H1 (cell line): Measurements from ENCODE around the gene NUDT1. TPM values are rescaled to one million over a fixed set of nuclear protein-coding genes. Genes with fewer than 3 reads are reported as not detected.

Experiments
- CTCF ChIA-PET: fragments of 300-600 bp; sonication (Branson Sonifier 250); formaldehyde crosslinking; loops from one replicate; lab custom pipeline; 2021; ENCODE audit not compliant: partially characterized antibody; lab: Charles Lee
- POLR2A ChIA-PET: fragments of 300-600 bp; sonication (Branson Sonifier 250); formaldehyde crosslinking; loops from one replicate; lab custom pipeline; 2021; ENCODE audit warnings: inconsistent platforms; ENCODE audit not compliant: partially characterized antibody; lab: Charles Lee
- DNase-seq, 2 experiments: peaks; one replicate each; pipeline versions ENCODE4 v3.0.0 to v3.0.0-alpha.2; 2010 to 2022; ENCODE audit warnings: low spot score in 2 of 2, low read depth in 1 of 2, mixed read lengths in 1 of 2
- FAIRE-seq: peaks from 2 replicates; lab custom pipeline; 2011; peaks lifted over from hg19 to GRCh38; lab: Jason Lieb, UNC
- H2AFZ ChIP-seq: 2 replicates; pipeline ENCODE4 v1.8.1; 2012; ENCODE audit warnings: low read length, inconsistent platforms
- H2AK5ac ChIP-seq: 2 replicates; pipeline ENCODE4 v1.6.1; 2013; ENCODE audit warnings: low read depth, low read length
- H2BK120ac ChIP-seq: replicated peaks from 2 replicates; pipeline ENCODE3; 2013; ENCODE audit warnings: low read depth, low read length, inconsistent platforms
- H2BK12ac ChIP-seq: 2 replicates; pipeline ENCODE4 v1.6.1; 2013; ENCODE audit warnings: low read depth, low read length
- H2BK15ac ChIP-seq: 2 replicates; pipeline ENCODE4 v1.6.1; 2013; ENCODE audit warnings: low read length
- H2BK20ac ChIP-seq: 2 replicates; pipeline ENCODE4 v1.6.1; 2013; ENCODE audit warnings: low read length
- H2BK5ac ChIP-seq: 2 replicates; pipeline ENCODE4 v1.6.1; 2013; ENCODE audit warnings: low read depth, low read length
- H3K14ac ChIP-seq: 2 replicates; pipeline ENCODE4 v1.6.1; 2013; ENCODE audit warnings: inconsistent platforms; ENCODE audit not compliant: insufficient read length
- H3K18ac ChIP-seq: 2 replicates; pipeline ENCODE4 v1.6.1; 2013; ENCODE audit warnings: low read length; ENCODE audit errors: extremely low read depth
- H3K23ac ChIP-seq: 2 replicates; pipeline ENCODE4 v1.6.1; 2013; ENCODE audit warnings: inconsistent platforms; ENCODE audit not compliant: insufficient read length
- H3K23me2 ChIP-seq: 2 replicates; pipeline ENCODE4 v1.6.1; 2013; ENCODE audit warnings: low read depth, low read length
- H3K27ac ChIP-seq: 2 replicates; pipeline ENCODE4 v1.6.1; 2011; ENCODE audit warnings: low read depth, low read length, inconsistent platforms
- H3K27me3 ChIP-seq, 4 experiments: replicated peaks in 1 of 4; 1 replicate in 1 of 4; 2 replicates in 3 of 4; pipeline versions ENCODE4 v1.6.1 to v1.8.1; 2011 to 2013; ENCODE audit warnings: low read length in 3 of 4, mild to moderate bottlenecking in 3 of 4, inconsistent platforms in 2 of 4, mixed read lengths in 2 of 4, moderate library complexity in 1 of 4; ENCODE audit not compliant: control insufficient read depth in 3 of 4, insufficient read depth in 3 of 4; ENCODE audit errors: extremely low read depth in 1 of 4
- H3K36me3 ChIP-seq, 4 experiments: 2 replicates each; pipeline versions ENCODE4 v1.6.1 to v1.8.1; 2011 to 2013; ENCODE audit warnings: mild to moderate bottlenecking in 4 of 4, low read length in 3 of 4, moderate library complexity in 2 of 4, control low read depth in 1 of 4, inconsistent platforms in 1 of 4; ENCODE audit not compliant: insufficient read depth in 4 of 4, control insufficient read depth in 2 of 4
- H3K4ac ChIP-seq: replicated peaks from 2 replicates; pipeline ENCODE3; 2013; ENCODE audit warnings: low read length, low read depth, mixed read lengths, inconsistent platforms; ENCODE audit not compliant: insufficient read length
- H3K4me1 ChIP-seq, 4 experiments: replicated peaks in 1 of 4; 1 replicate in 1 of 4; 2 replicates in 3 of 4; pipeline versions ENCODE4 v1.6.1 to v1.8.1; 2011 to 2013; ENCODE audit warnings: low read length in 3 of 4, inconsistent platforms in 2 of 4, mixed read lengths in 1 of 4; ENCODE audit not compliant: insufficient read depth in 4 of 4, control insufficient read depth in 3 of 4
- H3K4me2 ChIP-seq, 2 experiments: 2 replicates each; pipeline versions ENCODE4 v1.6.1 to v1.8.1; 2011 to 2013; ENCODE audit warnings: low read depth in 2 of 2, low read length in 2 of 2, control low read depth in 1 of 2, inconsistent platforms in 1 of 2, mild to moderate bottlenecking in 1 of 2; ENCODE audit not compliant: insufficient read depth in 1 of 2
- H3K4me3 ChIP-seq, 4 experiments: fragments of 200-600, 300-600 bp in 1 of 4; sonication (generic), shearing (Covaris generic), sonication (Bioruptor Twin) in 1 of 4; 2 replicates each; pipeline versions ENCODE4 v1.5.1 to v1.8.1; 2011 to 2016; ENCODE audit warnings: low read length in 4 of 4, low read depth in 3 of 4, control low read depth in 2 of 4, inconsistent platforms in 2 of 4, mild to moderate bottlenecking in 2 of 4, mixed read lengths in 1 of 4, moderate library complexity in 1 of 4; ENCODE audit not compliant: insufficient read depth in 2 of 4; ENCODE audit errors: extremely low read depth in 1 of 4
- H3K56ac ChIP-seq: replicated peaks from 2 replicates; pipeline ENCODE3; 2013; ENCODE audit warnings: low read depth, mild to moderate bottlenecking, mixed read lengths, low read length, inconsistent platforms; ENCODE audit not compliant: insufficient read length
- H3K79me1 ChIP-seq: 2 replicates; pipeline ENCODE4 v1.6.1; 2013; ENCODE audit warnings: low read depth, low read length, control low read depth
- H3K79me2 ChIP-seq, 2 experiments: 2 replicates each; pipeline versions ENCODE4 v1.6.1 to v1.8.1; 2012 to 2013; ENCODE audit warnings: low read length in 2 of 2, mild to moderate bottlenecking in 2 of 2, inconsistent platforms in 1 of 2; ENCODE audit not compliant: insufficient read depth in 2 of 2, control insufficient read depth in 1 of 2
- H3K9ac ChIP-seq, 4 experiments: replicated peaks in 1 of 4; 1 replicate in 1 of 4; 2 replicates in 3 of 4; pipeline versions ENCODE4 v1.6.1 to v1.8.1; 2011 to 2013; ENCODE audit warnings: low read depth in 3 of 4, low read length in 3 of 4, control low read depth in 2 of 4, mild to moderate bottlenecking in 2 of 4, moderate library complexity in 2 of 4, inconsistent platforms in 1 of 4; ENCODE audit errors: extremely low read depth in 1 of 4
- H3K9me3 ChIP-seq, 2 experiments: 2 replicates each; pipeline versions ENCODE4 v1.6.1 to v1.8.1; 2012 to 2013; ENCODE audit warnings: mild to moderate bottlenecking in 2 of 2, moderate library complexity in 2 of 2, control low read depth in 1 of 2, inconsistent platforms in 1 of 2, low read depth in 1 of 2, low read length in 1 of 2, mixed read lengths in 1 of 2; ENCODE audit not compliant: insufficient read depth in 2 of 2
- H4K20me1 ChIP-seq, 2 experiments: replicated peaks in 1 of 2; 2 replicates each; pipeline versions ENCODE3 to v1.8.1; 2011 to 2013; ENCODE audit warnings: inconsistent platforms in 2 of 2, low read length in 2 of 2, mild to moderate bottlenecking in 1 of 2; ENCODE audit not compliant: insufficient read depth in 2 of 2, control insufficient read depth in 1 of 2
- H4K5ac ChIP-seq: 2 replicates; pipeline ENCODE4 v1.6.1; 2013; ENCODE audit warnings: low read length, low read depth, mixed read lengths, inconsistent platforms; ENCODE audit not compliant: insufficient read length
- H4K8ac ChIP-seq: 2 replicates; pipeline ENCODE4 v1.8.0; 2013; ENCODE audit warnings: mild to moderate bottlenecking, moderate library complexity, low read length, inconsistent platforms; ENCODE audit not compliant: insufficient read depth; ENCODE audit errors: extremely low read depth
- H4K91ac ChIP-seq: replicated peaks from 2 replicates; pipeline ENCODE3; 2013; ENCODE audit warnings: low read length, mixed read lengths, inconsistent platforms; ENCODE audit not compliant: insufficient read length
- BCL11A ChIP-seq, 2 experiments: IDR thresholded peaks; one replicate each; pipeline ENCODE4 v1.6.1; 2011; ENCODE audit warnings: low read depth in 2 of 2, low read length in 2 of 2, mild to moderate bottlenecking in 2 of 2
- BRCA1 ChIP-seq: IDR thresholded peaks from 2 replicates; pipeline ENCODE4 v1.6.1; 2012; ENCODE audit warnings: low read depth, low read length, improper control_type of control experiment
- FOSL1 ChIP-seq: IDR thresholded peaks from 2 replicates; pipeline ENCODE4 v1.6.1; 2011; ENCODE audit warnings: mild to moderate bottlenecking, low read depth, low read length, moderate library complexity; ENCODE audit not compliant: insufficient read depth
- POLR2A ChIP-seq, 2 experiments: IDR thresholded peaks; 1 replicate in 1 of 2; 2 replicates in 1 of 2; pipeline ENCODE4 v1.6.1; 2011; ENCODE audit warnings: low read depth in 2 of 2, low read length in 2 of 2, mild to moderate bottlenecking in 2 of 2; ENCODE audit errors: control extremely low read depth in 1 of 2
- POLR2AphosphoS5 ChIP-seq: IDR thresholded peaks from 2 replicates; pipeline ENCODE4 v1.6.1; 2011; ENCODE audit warnings: low read depth, low read length
- SIN3A ChIP-seq, 2 experiments: IDR thresholded peaks in 1 of 2; conservative IDR thresholded peaks in 1 of 2; 2 replicates each; pipeline ENCODE4 v1.6.1; 2011 to 2012; ENCODE audit warnings: low read length in 2 of 2, improper control_type of control experiment in 1 of 2, low read depth in 1 of 2, mild to moderate bottlenecking in 1 of 2
- SP1 ChIP-seq: IDR thresholded peaks from 2 replicates; pipeline ENCODE4 v1.6.1; 2011; ENCODE audit warnings: low read depth, low read length
- TAF7 ChIP-seq: optimal IDR thresholded peaks from 2 replicates; pipeline ENCODE3; 2011; ENCODE audit warnings: low read depth, mild to moderate bottlenecking, inconsistent platforms, low read length, moderate library complexity, borderline replicate concordance
- ZNF274 ChIP-seq: IDR thresholded peaks from 2 replicates; pipeline ENCODE4 v1.7.0; 2012; ENCODE audit warnings: low read length, borderline replicate concordance; ENCODE audit errors: extremely low read depth
- WGBS, 2 experiments: shearing (Covaris generic) in 1 of 2; methylation state at CpG; one replicate each; pipeline versions ENCODE4 v1.1.6 to v1.1.7; 2013 to 2015; ENCODE audit warnings: low lambda C conversion rate in 2 of 2, mixed read lengths in 2 of 2, inconsistent platforms in 1 of 2, low coverage in 1 of 2, missing lambda C conversion rate in 1 of 2; ENCODE audit not compliant: insufficient replicate concordance in 2 of 2, insufficient coverage in 1 of 2, insufficient read length in 1 of 2; ENCODE audit errors: extremely low coverage in 1 of 2, missing lambda C conversion rate in 1 of 2; 5-methylcytosine and 5-hydroxymethylcytosine counted together
- polyA plus RNA-seq, 7 experiments: library from polyadenylated mRNA; depleted of rRNA in 3 of 7; stranded (reverse) in 5 of 7; unstranded in 2 of 7; fragments of >200 nt in 5 of 7; fragments of 200-250 nt in 2 of 7; gene quantifications; 1 replicate in 5 of 7; 2 replicates in 1 of 7; 4 replicates in 1 of 7; pipeline versions ENCODE4 v1.2.1 to v1.2.3, GENCODE V29; 2011 to 2013; ENCODE audit warnings: missing spikeins in 2 of 7, mixed read lengths in 2 of 7
- total RNA-seq: library from RNA; stranded (reverse); fragmentation: NEBNext Ultra II Directional; extraction: Animal tissue kit (Norgen Biotek cat#: 25700); gene quantifications from 2 replicates; pipeline ENCODE4 v1.2.1, GENCODE V29; 2021

NUDT1 gene
- total and polyA plus RNA-seq, 2 of the 8 experiments (the other 6 are each of a cell fraction or from before 2014, with no cell fraction given) = 76.1 to 89.5 TPM

DNA sequence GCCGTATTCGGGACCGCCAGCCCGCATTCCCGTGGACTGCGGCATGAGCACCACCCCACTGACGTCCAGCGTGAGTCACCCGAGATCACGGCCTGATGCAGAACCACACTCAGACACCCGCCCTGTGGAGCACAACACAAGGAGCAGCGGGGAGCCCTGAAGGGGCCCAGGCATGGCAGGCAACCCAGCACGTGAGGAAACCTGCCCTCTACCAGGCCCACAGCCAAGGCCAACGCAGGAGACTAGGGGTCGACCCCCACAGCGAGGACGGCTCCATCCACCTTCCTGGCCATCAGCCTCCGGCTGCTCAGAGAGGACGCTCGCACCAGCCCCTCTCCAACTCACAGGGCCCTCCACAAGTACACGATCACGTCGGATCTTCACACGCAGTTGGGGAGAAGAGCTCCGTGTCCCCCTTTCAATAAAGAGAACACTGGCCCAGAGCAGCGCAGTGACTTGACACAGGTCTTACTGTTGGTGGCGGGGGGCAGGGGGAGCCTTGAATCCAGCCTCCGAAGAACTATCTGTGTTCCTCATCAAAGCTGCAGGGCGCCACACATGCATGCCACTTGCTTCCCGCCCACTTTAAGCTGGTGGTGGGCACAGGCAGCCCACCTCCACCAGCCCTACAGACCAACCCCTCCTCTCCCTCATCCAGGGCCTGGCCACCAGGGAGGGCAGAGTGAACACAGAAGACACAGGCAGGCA lies 31.3 kb upstream of the NUDT1 start:
- Histone ChIP-seq H2AFZ (no peak overlapping the region), H2BK15ac (no peak overlapping the region), H3K36me3 (peaks cover 8 to 51% (median 29%) of the 10 kb centered on the region in 4 experiments; a peak in 6 of 8 replicates), H3K9me3 (no peaks in the 10 kb centered on the region), H4K20me1 (peaks cover 3 to 26% of the 10 kb centered on the region in 2 experiments), H3K4ac (no peak overlapping the region), H3K23ac (no peak overlapping the region), H4K5ac (no peak overlapping the region), H3K9ac (no peak overlapping the region), H3K18ac (no peak overlapping the region), H3K27me3 (no peaks in the 10 kb centered on the region), H4K91ac (no peak overlapping the region), H2BK12ac (no peak overlapping the region), H2AK5ac (no peak overlapping the region), H3K56ac (no peak overlapping the region), H3K4me1 (no peaks in the 10 kb centered on the region), H2BK20ac (no peak overlapping the region), H3K14ac (no peak overlapping the region), H3K27ac (no peak overlapping the region), H3K79me2 (no peaks in the 10 kb centered on the region), H3K23me2 (no peaks in the 10 kb centered on the region), H3K4me2 (no peak overlapping the region), H4K8ac (no peak overlapping the region), H2BK5ac (no peak overlapping the region), H3K4me3 (no peak overlapping the region), H3K79me1 (no peaks in the 10 kb centered on the region), H2BK120ac (no peak overlapping the region)
- ChIA-PET CTCF (interaction anchor here (1.3 to 1.8 kb wide), 9 partner anchors 15 to 173 kb away, joined by 3 to 7 read pairs (median 5); no protein-coding TSS in a partner anchor), POLR2A (interaction anchor here (0.6 kb wide), 1 partner anchor 542 kb away, joined by 3 read pairs; no protein-coding TSS in a partner anchor)
- WGBS, 2 experiments = 96% methylated on average over 27 of the region's 30 CpGs; no CpG with 5 or more reads in 1 of the 2 experiments
- DNase-seq (no peak), FAIRE-seq (no peak)
- TF ChIP-seq POLR2A (IDR thresholded peaks at IDR 0.05; ENCODE audit: control extremely low read depth in 1 of 2, low read depth in 2 of 2, low read length in 2 of 2) = no peak
- TF ChIP-seq SP1 = no peak
- no peak for TF ChIP-seq BCL11A (IDR thresholded peaks at IDR 0.05; ENCODE audit: low read depth in 2 of 2, low read length in 2 of 2)
- no peak for TF ChIP-seq FOSL1
- TF ChIP-seq ZNF274 = no peak
- no peak for TF ChIP-seq TAF7
- no peak for TF ChIP-seq BRCA1
- no peak for TF ChIP-seq SIN3A (conservative IDR thresholded peaks at IDR 0.05 in 1 of 2, IDR thresholded peaks at IDR 0.05 in 1 of 2; ENCODE audit: low read depth in 1 of 2, low read length in 2 of 2)
- no peak for TF ChIP-seq POLR2AphosphoS5
